GM23338 (cell line): Measurements from ENCODE around the gene DGKD. TPM values are rescaled to one million over a fixed set of nuclear protein-coding genes. Genes with fewer than 3 reads are reported as not detected.

Experiments
- ATAC-seq: fragments of 200-7000 bp; cut with Tn5 transposase; 3 replicates; pipeline ENCODE4 v1.9.1; 2020
- DNase-seq: peaks from one replicate; pipeline ENCODE4 v3.0.0-alpha.2; 2015; ENCODE audit warnings: low spot score
- H2AFZ ChIP-seq: fragments of 200-600 bp; sonication (generic); 2 replicates; pipeline ENCODE4 v1.8.0; 2016; ENCODE audit warnings: antibody characterized with exemption, mild to moderate bottlenecking, moderate library complexity
- H3F3A ChIP-seq: fragments of 200-600 bp; sonication (generic); replicated peaks from 2 replicates; pipeline ENCODE4 v1.8.0; 2017; ENCODE audit warnings: antibody characterized with exemption, mixed run types, low read depth
- H3K27ac ChIP-seq: fragments of 200-600 bp; sonication (generic); 2 replicates; pipeline ENCODE4 v1.6.1; 2016; ENCODE audit warnings: low read depth
- H3K27me3 ChIP-seq: fragments of 200-600 bp; sonication (generic); 2 replicates; pipeline ENCODE4 v1.8.0; 2016; ENCODE audit warnings: mild to moderate bottlenecking, mixed run types, moderate library complexity; ENCODE audit not compliant: insufficient read depth
- H3K36me3 ChIP-seq: fragments of 200-600 bp; sonication (generic); 2 replicates; pipeline ENCODE4 v1.8.0; 2016; ENCODE audit warnings: mild to moderate bottlenecking; ENCODE audit not compliant: insufficient read depth
- H3K4me1 ChIP-seq: fragments of 200-600 bp; sonication (generic); 2 replicates; pipeline ENCODE4 v1.8.0; 2016; ENCODE audit warnings: mild to moderate bottlenecking, moderate library complexity; ENCODE audit not compliant: insufficient read depth
- H3K4me2 ChIP-seq: fragments of 200-600 bp; sonication (generic); 2 replicates; pipeline ENCODE4 v1.7.1; 2017; ENCODE audit warnings: mixed run types
- H3K4me3 ChIP-seq: fragments of 200-600 bp; sonication (generic); 2 replicates; pipeline ENCODE4 v1.6.1; 2016; ENCODE audit warnings: mixed run types
- H3K79me2 ChIP-seq: fragments of 200-600 bp; sonication (generic); replicated peaks from 2 replicates; pipeline ENCODE4 v1.8.0; 2017; ENCODE audit warnings: mild to moderate bottlenecking; ENCODE audit not compliant: insufficient read depth
- H3K9me2 ChIP-seq: fragments of 200-600 bp; sonication (generic); 2 replicates; pipeline ENCODE4 v1.8.0; 2017; ENCODE audit not compliant: insufficient read depth
- H4K20me1 ChIP-seq: fragments of 200-600 bp; sonication (generic); replicated peaks from 2 replicates; pipeline ENCODE4 v1.8.0; 2017; ENCODE audit warnings: mild to moderate bottlenecking; ENCODE audit not compliant: insufficient read depth
- H3K27ac Mint-ChIP-seq: 2 replicates; pipeline ENCODE4 v1.8.0; 2020; ENCODE audit warnings: inconsistent platforms, mild to moderate bottlenecking, moderate library complexity, mixed read lengths
- H3K27me3 Mint-ChIP-seq: 3 replicates; pipeline ENCODE4 v1.8.0; 2022; ENCODE audit warnings: low read depth, mild to moderate bottlenecking, moderate library complexity, mixed read lengths, inconsistent platforms; ENCODE audit not compliant: insufficient read depth, poor library complexity
- H3K36me3 Mint-ChIP-seq: 3 replicates; pipeline ENCODE4 v1.8.0; 2021; ENCODE audit warnings: low read depth, mild to moderate bottlenecking, inconsistent platforms, moderate library complexity, mixed read lengths
- H3K4me1 Mint-ChIP-seq: 3 replicates; pipeline ENCODE4 v1.8.0; 2020; ENCODE audit warnings: mild to moderate bottlenecking, inconsistent platforms, mixed read lengths
- H3K4me3 Mint-ChIP-seq: 3 replicates; pipeline ENCODE4 v1.8.0; 2021; ENCODE audit warnings: moderate library complexity, mild to moderate bottlenecking, inconsistent platforms, mixed read lengths
- H3K9me3 Mint-ChIP-seq: 3 replicates; pipeline ENCODE4 v1.8.0; 2020; ENCODE audit warnings: moderate library complexity, mild to moderate bottlenecking, inconsistent platforms, mixed read lengths
- CREB1 ChIP-seq: fragments of 250-450 bp; sonication (Bioruptor Pico); IDR thresholded peaks from 2 replicates; pipeline ENCODE4 v1.5.0; 2020; ENCODE audit warnings: low read depth, mild to moderate bottlenecking, moderate library complexity
- CTCF ChIP-seq, 2 experiments: fragments of 200-600 bp in 1 of 2; sonication (generic) in 1 of 2; conservative IDR thresholded peaks; 2 replicates each; pipeline versions ENCODE4 v1.5.1 to v1.6.1; 2016 to 2017; ENCODE audit warnings: antibody characterized with exemption in 2 of 2, low read depth in 2 of 2, mild to moderate bottlenecking in 2 of 2, moderate library complexity in 1 of 2
- ETS1 ChIP-seq: IDR thresholded peaks from 2 replicates; pipeline ENCODE4 v1.6.1; 2016; ENCODE audit warnings: antibody characterized with exemption
- EZH2 ChIP-seq: fragments of 200-600 bp; sonication (generic); IDR thresholded peaks from one replicate; pipeline ENCODE4 v1.8.0; 2017; ENCODE audit warnings: antibody characterized with exemption, mild to moderate bottlenecking, low read depth; ENCODE audit not compliant: unreplicated experiment
- EZH2phosphoT487 ChIP-seq: fragments of 200-600 bp; sonication (generic); IDR thresholded peaks from one replicate; pipeline ENCODE4 v1.8.1; 2018; ENCODE audit warnings: antibody characterized with exemption; ENCODE audit not compliant: unreplicated experiment
- JUNB ChIP-seq: IDR thresholded peaks from one replicate; pipeline ENCODE4 v1.6.1; 2016; ENCODE audit warnings: antibody characterized with exemption; ENCODE audit not compliant: unreplicated experiment
- NANOG ChIP-seq: IDR thresholded peaks from 2 replicates; pipeline ENCODE4 v1.6.1; 2016; ENCODE audit warnings: antibody characterized with exemption, borderline replicate concordance
- POLR2AphosphoS5 ChIP-seq: IDR thresholded peaks from 2 replicates; pipeline ENCODE4 v1.6.1; 2016; ENCODE audit warnings: antibody characterized with exemption, low read depth
- STAT1 ChIP-seq: IDR thresholded peaks from one replicate; pipeline ENCODE4 v1.6.1; 2016; ENCODE audit warnings: antibody characterized with exemption; ENCODE audit not compliant: unreplicated experiment
- ZNF114 ChIP-seq: fragments of 250-450 bp; sonication (Bioruptor Pico); IDR thresholded peaks from 2 replicates; pipeline ENCODE4 v1.5.0; 2020; ENCODE audit warnings: mild to moderate bottlenecking, moderate library complexity
- ZNF331 ChIP-seq: fragments of 250-450 bp; sonication (Bioruptor Pico); IDR thresholded peaks from 2 replicates; pipeline ENCODE4 v1.5.0; 2020; ENCODE audit warnings: low read depth, mild to moderate bottlenecking, moderate library complexity
- ZNF462 ChIP-seq: fragments of 250-450 bp; sonication (Bioruptor Pico); IDR thresholded peaks from 2 replicates; pipeline ENCODE4 v1.5.0; 2020; ENCODE audit warnings: mild to moderate bottlenecking, moderate library complexity
- polyA plus RNA-seq: library from polyadenylated mRNA; unstranded; fragments of >200 nt; fragmentation: Nextera tagmentation; extraction: Ambion mirVana; gene quantifications from 2 replicates; pipeline ENCODE4 v1.2.1, GENCODE V29; 2016
- total RNA-seq: library from RNA; depleted of rRNA; stranded (reverse); fragments of >200 nt; shearing (Covaris generic); gene quantifications from 2 replicates; pipeline ENCODE4 v1.2.3, GENCODE V29; 2014
- TF ChIP-seq, protein P1 (sequence below): IDR thresholded peaks from one replicate; pipeline ENCODE4 v1.6.1; 2018; ENCODE audit warnings: antibody characterized with exemption; ENCODE audit not compliant: unreplicated experiment

The DGKD gene
- total and polyA plus RNA-seq, 2 experiments from 2014 or later: 11.1 to 23.4 TPM

- H3K27ac ChIP-seq: no peak overlapping the region
These were observed 134.8 kb downstream of the DGKD start for GRCh38 chr2:233489143-233489542.

More at GRCh38 chr2:233489143-233489542, 134.8 kb downstream of the DGKD start:
- no peak overlapping the region for H2AFZ ChIP-seq
- no peaks in the 10 kb centered on the region for H3K9me2 ChIP-seq
- ATAC-seq: no peak
- Mint-ChIP-seq H3K4me1 (no peaks in the 10 kb centered on the region), H3K9me3 (no peaks in the 10 kb centered on the region), H3K36me3 (peaks cover 12% of the 10 kb centered on the region; the same call in 2 of the 3 replicates), H3K27ac (no peak overlapping the region), H3K27me3 (no peaks in the 10 kb centered on the region), H3K4me3 (no peak overlapping the region)
- no peak overlapping the region for H3K4me2 ChIP-seq
- no peak for TF ChIP-seq POLR2AphosphoS5
- no peak for TF ChIP-seq EZH2
- no peak for TF ChIP-seq STAT1
- TF ChIP-seq JUNB: no peak
- TF ChIP-seq ZNF462 (CRISPR knock-in tag): no peak
- no peak for TF ChIP-seq NANOG
- no peak for TF ChIP-seq CTCF (conservative IDR thresholded peaks at IDR 0.05; ENCODE audit: low read depth in 2 of 2)
- TF ChIP-seq ETS1: no peak
- no peak for TF ChIP-seq ZNF331
- TF ChIP-seq EZH2phosphoT487: no peak
- TF ChIP-seq, protein P1, sequence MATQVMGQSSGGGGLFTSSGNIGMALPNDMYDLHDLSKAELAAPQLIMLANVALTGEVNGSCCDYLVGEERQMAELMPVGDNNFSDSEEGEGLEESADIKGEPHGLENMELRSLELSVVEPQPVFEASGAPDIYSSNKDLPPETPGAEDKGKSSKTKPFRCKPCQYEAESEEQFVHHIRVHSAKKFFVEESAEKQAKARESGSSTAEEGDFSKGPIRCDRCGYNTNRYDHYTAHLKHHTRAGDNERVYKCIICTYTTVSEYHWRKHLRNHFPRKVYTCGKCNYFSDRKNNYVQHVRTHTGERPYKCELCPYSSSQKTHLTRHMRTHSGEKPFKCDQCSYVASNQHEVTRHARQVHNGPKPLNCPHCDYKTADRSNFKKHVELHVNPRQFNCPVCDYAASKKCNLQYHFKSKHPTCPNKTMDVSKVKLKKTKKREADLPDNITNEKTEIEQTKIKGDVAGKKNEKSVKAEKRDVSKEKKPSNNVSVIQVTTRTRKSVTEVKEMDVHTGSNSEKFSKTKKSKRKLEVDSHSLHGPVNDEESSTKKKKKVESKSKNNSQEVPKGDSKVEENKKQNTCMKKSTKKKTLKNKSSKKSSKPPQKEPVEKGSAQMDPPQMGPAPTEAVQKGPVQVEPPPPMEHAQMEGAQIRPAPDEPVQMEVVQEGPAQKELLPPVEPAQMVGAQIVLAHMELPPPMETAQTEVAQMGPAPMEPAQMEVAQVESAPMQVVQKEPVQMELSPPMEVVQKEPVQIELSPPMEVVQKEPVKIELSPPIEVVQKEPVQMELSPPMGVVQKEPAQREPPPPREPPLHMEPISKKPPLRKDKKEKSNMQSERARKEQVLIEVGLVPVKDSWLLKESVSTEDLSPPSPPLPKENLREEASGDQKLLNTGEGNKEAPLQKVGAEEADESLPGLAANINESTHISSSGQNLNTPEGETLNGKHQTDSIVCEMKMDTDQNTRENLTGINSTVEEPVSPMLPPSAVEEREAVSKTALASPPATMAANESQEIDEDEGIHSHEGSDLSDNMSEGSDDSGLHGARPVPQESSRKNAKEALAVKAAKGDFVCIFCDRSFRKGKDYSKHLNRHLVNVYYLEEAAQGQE: no peak
- no peak for TF ChIP-seq ZNF114
- TF ChIP-seq CREB1: no peak
- H3K36me3 ChIP-seq: no peaks in the 10 kb centered on the region
- no peaks in the 10 kb centered on the region for H3K27me3 ChIP-seq
- DNase-seq: no peak
- no peaks in the 10 kb centered on the region for H4K20me1 ChIP-seq
- no peaks in the 10 kb centered on the region for H3K4me1 ChIP-seq
- H3K4me3 ChIP-seq: no peak overlapping the region
- H3K79me2 ChIP-seq: no peaks in the 10 kb centered on the region
- no peaks in the 10 kb centered on the region for H3F3A ChIP-seq
